H9 (cell line): Measurements from ENCODE around the gene VPS9D1. TPM values are rescaled to one million over a fixed set of nuclear protein-coding genes. Genes with fewer than 3 reads are reported as not detected.

ENCODE experiments used
- DNase-seq: peaks from one replicate; pipeline ENCODE4 v3.0.0-alpha.2; 2017
- H2AFZ ChIP-seq: one replicate; pipeline ENCODE4 v1.6.1; 2013; ENCODE audit warnings: mild to moderate bottlenecking, low read length, control low read depth, moderate library complexity
- H2AK5ac ChIP-seq: 2 replicates; pipeline ENCODE4 v1.6.1; 2013; ENCODE audit warnings: low read length, control low read depth, mixed read lengths; ENCODE audit not compliant: insufficient read length
- H2BK120ac ChIP-seq: one replicate; pipeline ENCODE4 v1.6.1; 2013; ENCODE audit warnings: low read depth, mild to moderate bottlenecking, low read length, control low read depth, inconsistent platforms; ENCODE audit not compliant: poor library complexity, severe bottlenecking
- H2BK12ac ChIP-seq: 2 replicates; pipeline ENCODE4 v1.6.1; 2013; ENCODE audit warnings: low read length, control low read depth, mixed read lengths, low read depth; ENCODE audit not compliant: insufficient read length
- H2BK15ac ChIP-seq: 2 replicates; pipeline ENCODE4 v1.6.1; 2013; ENCODE audit warnings: low read depth, low read length, control low read depth
- H2BK20ac ChIP-seq: one replicate; pipeline ENCODE4 v1.6.1; 2013; ENCODE audit warnings: low read depth, mild to moderate bottlenecking, low read length, control low read depth, inconsistent platforms; ENCODE audit not compliant: poor library complexity, severe bottlenecking
- H2BK5ac ChIP-seq: 2 replicates; pipeline ENCODE4 v1.6.1; 2013; ENCODE audit warnings: low read length, control low read depth, mixed read lengths; ENCODE audit not compliant: insufficient read length
- H3K14ac ChIP-seq: 2 replicates; pipeline ENCODE4 v1.6.1; 2013; ENCODE audit warnings: low read length, control low read depth; ENCODE audit not compliant: insufficient read depth
- H3K18ac ChIP-seq: 2 replicates; pipeline ENCODE4 v1.6.1; 2013; ENCODE audit warnings: low read depth, mild to moderate bottlenecking, mixed read lengths, low read length, control low read depth; ENCODE audit not compliant: insufficient read length
- H3K23ac ChIP-seq: 2 replicates; pipeline ENCODE4 v1.6.1; 2013; ENCODE audit warnings: low read length, control low read depth, mixed read lengths, low read depth; ENCODE audit not compliant: insufficient read length
- H3K23me2 ChIP-seq: 2 replicates; pipeline ENCODE4 v1.6.1; 2013; ENCODE audit warnings: low read depth, mild to moderate bottlenecking, mixed read lengths, low read length, control low read depth; ENCODE audit not compliant: insufficient read length, poor library complexity, severe bottlenecking
- H3K27ac ChIP-seq: 2 replicates; pipeline ENCODE4 v1.5.1; 2013; ENCODE audit warnings: low read length, control low read depth, mixed read lengths, low read depth; ENCODE audit not compliant: insufficient read length
- H3K27me3 ChIP-seq: 2 replicates; pipeline ENCODE4 v1.6.1; 2013; ENCODE audit warnings: low read length, control low read depth, inconsistent platforms; ENCODE audit not compliant: insufficient read depth
- H3K4ac ChIP-seq: 2 replicates; pipeline ENCODE4 v1.6.1; 2013; ENCODE audit warnings: low read depth, mild to moderate bottlenecking, control low read depth, inconsistent platforms, low read length, moderate library complexity
- H3K4me1 ChIP-seq: 2 replicates; pipeline ENCODE4 v1.6.1; 2013; ENCODE audit warnings: low read length, control low read depth, inconsistent platforms; ENCODE audit not compliant: insufficient read depth
- H3K4me2 ChIP-seq: 2 replicates; pipeline ENCODE4 v1.6.1; 2013; ENCODE audit warnings: low read length, control low read depth, mixed read lengths; ENCODE audit not compliant: insufficient read length, insufficient read depth
- H3K56ac ChIP-seq: 2 replicates; pipeline ENCODE4 v1.6.1; 2013; ENCODE audit warnings: low read depth, mild to moderate bottlenecking, mixed read lengths, low read length, control low read depth; ENCODE audit not compliant: insufficient read length
- H3K79me1 ChIP-seq: 2 replicates; pipeline ENCODE4 v1.6.1; 2013; ENCODE audit warnings: low read depth, mild to moderate bottlenecking, moderate library complexity, low read length, control low read depth, inconsistent platforms; ENCODE audit not compliant: insufficient read depth, poor library complexity, severe bottlenecking
- H3K79me2 ChIP-seq: 2 replicates; pipeline ENCODE4 v1.6.1; 2013; ENCODE audit warnings: low read length, control low read depth, inconsistent platforms; ENCODE audit not compliant: insufficient read depth
- H3K9ac ChIP-seq: 2 replicates; pipeline ENCODE4 v1.6.1; 2013; ENCODE audit warnings: low read length, control low read depth, mixed read lengths; ENCODE audit not compliant: insufficient read length; ENCODE audit errors: extremely low read depth
- H3K9me3 ChIP-seq: one replicate; pipeline ENCODE4 v1.6.1; 2013; ENCODE audit warnings: low read depth, low read length, inconsistent platforms; ENCODE audit not compliant: control insufficient read depth
- H3T11ph ChIP-seq: one replicate; pipeline ENCODE4 v1.6.1; 2013; ENCODE audit warnings: mild to moderate bottlenecking, low read length, control low read depth, inconsistent platforms
- H4K20me1 ChIP-seq: one replicate; pipeline ENCODE4 v1.6.1; 2013; ENCODE audit not compliant: control insufficient read depth, insufficient read length, insufficient read depth
- H4K5ac ChIP-seq: 2 replicates; pipeline ENCODE4 v1.6.1; 2013; ENCODE audit warnings: low read depth, mild to moderate bottlenecking, mixed read lengths, low read length, control low read depth; ENCODE audit not compliant: insufficient read length
- H4K8ac ChIP-seq: replicated peaks from 2 replicates; pipeline ENCODE4 v1.6.1; 2013; ENCODE audit warnings: low read length, control low read depth, mixed read lengths, low read depth; ENCODE audit not compliant: insufficient read length
- H4K91ac ChIP-seq: 2 replicates; pipeline ENCODE4 v1.6.1; 2013; ENCODE audit warnings: low read depth, mild to moderate bottlenecking, moderate library complexity, mixed read lengths, low read length, control low read depth; ENCODE audit not compliant: insufficient read length
- H3K27ac Mint-ChIP-seq, 3 experiments: 2 replicates in 2 of 3; 3 replicates in 1 of 3; pipeline ENCODE4 v1.8.0; 2020 to 2021; ENCODE audit warnings: mixed read lengths in 3 of 3, mild to moderate bottlenecking in 1 of 3, moderate library complexity in 1 of 3
- H3K27me3 Mint-ChIP-seq: 2 replicates; pipeline ENCODE4 v1.8.0; 2021; ENCODE audit warnings: low read depth, mild to moderate bottlenecking, moderate library complexity, mixed read lengths
- H3K36me3 Mint-ChIP-seq, 3 experiments: 2 replicates in 2 of 3; 3 replicates in 1 of 3; pipeline ENCODE4 v1.8.0; 2020 to 2021; ENCODE audit warnings: low read depth in 3 of 3, mixed read lengths in 3 of 3; ENCODE audit not compliant: insufficient read depth in 1 of 3
- H3K4me1 Mint-ChIP-seq, 2 experiments: 2 replicates each; pipeline ENCODE4 v1.8.0; 2020; ENCODE audit warnings: mixed read lengths in 2 of 2
- H3K4me3 Mint-ChIP-seq, 2 experiments: 2 replicates in 1 of 2; 3 replicates in 1 of 2; pipeline ENCODE4 v1.8.0; 2020 to 2021; ENCODE audit warnings: mild to moderate bottlenecking in 2 of 2, mixed read lengths in 2 of 2, moderate library complexity in 1 of 2
- H3K9me3 Mint-ChIP-seq, 2 experiments: 2 replicates in 1 of 2; 3 replicates in 1 of 2; pipeline ENCODE4 v1.8.0; 2020; ENCODE audit warnings: mild to moderate bottlenecking in 2 of 2, mixed read lengths in 2 of 2, moderate library complexity in 1 of 2
- CTCF ChIP-seq: fragments of 200-600 bp; sonication (generic); conservative IDR thresholded peaks from 3 replicates; pipeline ENCODE4 v1.8.0; 2021; ENCODE audit warnings: antibody characterized with exemption, mild to moderate bottlenecking
- WGBS: extraction: QIAGEN DNeasy Blood & Tissue Kit; methylation state at CpG from one replicate; pipeline ENCODE4 v1.1.7; 2013; ENCODE audit warnings: missing lambda C conversion rate, low lambda C conversion rate, mixed read lengths; ENCODE audit not compliant: insufficient read length; ENCODE audit errors: extremely low coverage; 5-methylcytosine and 5-hydroxymethylcytosine counted together
- total RNA-seq: library from RNA; stranded (reverse); gene quantifications from 2 replicates; pipeline ENCODE4 v1.2.1, GENCODE V29; 2021

The VPS9D1 gene
- total RNA-seq, 1 experiment from 2014 or later = 6.0 TPM

DNA sequence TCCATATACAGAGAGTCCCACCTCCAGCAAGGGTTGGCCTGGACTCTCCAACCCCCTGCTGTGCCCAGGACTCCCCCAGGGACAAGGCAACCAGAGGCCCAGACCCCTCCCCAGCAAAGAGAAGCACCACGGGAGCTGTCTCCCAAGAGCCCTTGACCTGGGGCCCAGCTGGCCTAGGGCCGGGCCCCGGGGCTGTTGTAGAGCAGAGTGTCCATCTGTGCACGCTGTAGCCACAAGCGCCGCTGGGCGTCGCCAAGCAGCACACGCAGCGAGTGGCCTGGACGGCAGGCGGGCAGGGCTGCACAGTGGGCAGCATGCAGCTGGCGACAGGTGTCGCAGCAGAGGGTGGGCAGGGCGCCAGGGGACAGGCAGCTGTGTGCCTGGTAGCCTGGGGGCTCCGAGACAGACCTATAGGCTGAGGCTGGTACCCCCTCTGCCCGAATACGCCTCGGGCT, 23.5 kb downstream of the VPS9D1 start:
- H3K23ac ChIP-seq = no peak overlapping the region
- H3K79me1 ChIP-seq = no peaks in the 10 kb centered on the region
- no peaks in the 10 kb centered on the region for H3K79me2 ChIP-seq
- no peaks in the 10 kb centered on the region for H3K4me1 ChIP-seq
- Mint-ChIP-seq H3K9me3 (no peaks in the 10 kb centered on the region; a peak in 1 of 5 replicates), H3K27ac (no peak overlapping the region), H3K4me3 (no peak overlapping the region), H3K4me1 (peaks cover 5 to 8% of the 10 kb centered on the region in 2 experiments), H3K27me3 (peaks cover 2% of the 10 kb centered on the region; the same call in 1 of the 2 replicates), H3K36me3 (peaks cover 19 to 48% (median 38%) of the 10 kb centered on the region in 3 experiments)
- H2BK5ac ChIP-seq = no peak overlapping the region
- H3K23me2 ChIP-seq = peaks cover 11% of the 10 kb centered on the region
- no peak overlapping the region for H3K18ac ChIP-seq
- no peaks in the 10 kb centered on the region for H4K20me1 ChIP-seq
- no peak overlapping the region for H3K9ac ChIP-seq
- no peak overlapping the region for H2BK20ac ChIP-seq
- no peak overlapping the region for H4K5ac ChIP-seq
- H3T11ph ChIP-seq = no peak overlapping the region
- no peak overlapping the region for H3K27ac ChIP-seq
- no peak overlapping the region for H2BK120ac ChIP-seq
- H3K4ac ChIP-seq = no peak overlapping the region
- DNase-seq = no peak
- no peaks in the 10 kb centered on the region for H3K9me3 ChIP-seq
- H2AK5ac ChIP-seq = no peak overlapping the region
- H2BK15ac ChIP-seq = no peak overlapping the region
- H4K8ac ChIP-seq = no peak overlapping the region
- no peak overlapping the region for H2AFZ ChIP-seq
- no peak overlapping the region for H3K4me2 ChIP-seq
- no peak overlapping the region for H3K14ac ChIP-seq
- TF ChIP-seq CTCF = no peak
- no peak overlapping the region for H4K91ac ChIP-seq
- WGBS = no CpG with 5 or more reads among the region's 19 CpGs
- no peaks in the 10 kb centered on the region for H3K27me3 ChIP-seq
- H2BK12ac ChIP-seq = no peak overlapping the region
- no peak overlapping the region for H3K56ac ChIP-seq
